H9 (cell line): ENCODE measurements around the gene CREB3L2. TPM values are rescaled to one million over a fixed set of nuclear protein-coding genes. Genes with fewer than 3 reads are reported as not detected.

Experiments
- DNase-seq: peaks from one replicate; pipeline ENCODE4 v3.0.0-alpha.2; 2017
- H2AFZ ChIP-seq: one replicate; pipeline ENCODE4 v1.6.1; 2013; ENCODE audit warnings: mild to moderate bottlenecking, low read length, control low read depth, moderate library complexity
- H2AK5ac ChIP-seq: 2 replicates; pipeline ENCODE4 v1.6.1; 2013; ENCODE audit warnings: low read length, control low read depth, mixed read lengths; ENCODE audit not compliant: insufficient read length
- H2BK120ac ChIP-seq: one replicate; pipeline ENCODE4 v1.6.1; 2013; ENCODE audit warnings: low read depth, mild to moderate bottlenecking, low read length, control low read depth, inconsistent platforms; ENCODE audit not compliant: poor library complexity, severe bottlenecking
- H2BK12ac ChIP-seq: 2 replicates; pipeline ENCODE4 v1.6.1; 2013; ENCODE audit warnings: low read length, control low read depth, mixed read lengths, low read depth; ENCODE audit not compliant: insufficient read length
- H2BK15ac ChIP-seq: 2 replicates; pipeline ENCODE4 v1.6.1; 2013; ENCODE audit warnings: low read depth, low read length, control low read depth
- H2BK20ac ChIP-seq: one replicate; pipeline ENCODE4 v1.6.1; 2013; ENCODE audit warnings: low read depth, mild to moderate bottlenecking, low read length, control low read depth, inconsistent platforms; ENCODE audit not compliant: poor library complexity, severe bottlenecking
- H2BK5ac ChIP-seq: 2 replicates; pipeline ENCODE4 v1.6.1; 2013; ENCODE audit warnings: low read length, control low read depth, mixed read lengths; ENCODE audit not compliant: insufficient read length
- H3K14ac ChIP-seq: 2 replicates; pipeline ENCODE4 v1.6.1; 2013; ENCODE audit warnings: low read length, control low read depth; ENCODE audit not compliant: insufficient read depth
- H3K18ac ChIP-seq: 2 replicates; pipeline ENCODE4 v1.6.1; 2013; ENCODE audit warnings: low read depth, mild to moderate bottlenecking, mixed read lengths, low read length, control low read depth; ENCODE audit not compliant: insufficient read length
- H3K23ac ChIP-seq: 2 replicates; pipeline ENCODE4 v1.6.1; 2013; ENCODE audit warnings: low read length, control low read depth, mixed read lengths, low read depth; ENCODE audit not compliant: insufficient read length
- H3K23me2 ChIP-seq: 2 replicates; pipeline ENCODE4 v1.6.1; 2013; ENCODE audit warnings: low read depth, mild to moderate bottlenecking, mixed read lengths, low read length, control low read depth; ENCODE audit not compliant: insufficient read length, poor library complexity, severe bottlenecking
- H3K27ac ChIP-seq: 2 replicates; pipeline ENCODE4 v1.5.1; 2013; ENCODE audit warnings: low read length, control low read depth, mixed read lengths, low read depth; ENCODE audit not compliant: insufficient read length
- H3K27me3 ChIP-seq: 2 replicates; pipeline ENCODE4 v1.6.1; 2013; ENCODE audit warnings: low read length, control low read depth, inconsistent platforms; ENCODE audit not compliant: insufficient read depth
- H3K4ac ChIP-seq: 2 replicates; pipeline ENCODE4 v1.6.1; 2013; ENCODE audit warnings: low read depth, mild to moderate bottlenecking, control low read depth, inconsistent platforms, low read length, moderate library complexity
- H3K4me1 ChIP-seq: 2 replicates; pipeline ENCODE4 v1.6.1; 2013; ENCODE audit warnings: low read length, control low read depth, inconsistent platforms; ENCODE audit not compliant: insufficient read depth
- H3K4me2 ChIP-seq: 2 replicates; pipeline ENCODE4 v1.6.1; 2013; ENCODE audit warnings: low read length, control low read depth, mixed read lengths; ENCODE audit not compliant: insufficient read length, insufficient read depth
- H3K56ac ChIP-seq: 2 replicates; pipeline ENCODE4 v1.6.1; 2013; ENCODE audit warnings: low read depth, mild to moderate bottlenecking, mixed read lengths, low read length, control low read depth; ENCODE audit not compliant: insufficient read length
- H3K79me1 ChIP-seq: 2 replicates; pipeline ENCODE4 v1.6.1; 2013; ENCODE audit warnings: low read depth, mild to moderate bottlenecking, moderate library complexity, low read length, control low read depth, inconsistent platforms; ENCODE audit not compliant: insufficient read depth, poor library complexity, severe bottlenecking
- H3K79me2 ChIP-seq: 2 replicates; pipeline ENCODE4 v1.6.1; 2013; ENCODE audit warnings: low read length, control low read depth, inconsistent platforms; ENCODE audit not compliant: insufficient read depth
- H3K9ac ChIP-seq: 2 replicates; pipeline ENCODE4 v1.6.1; 2013; ENCODE audit warnings: low read length, control low read depth, mixed read lengths; ENCODE audit not compliant: insufficient read length; ENCODE audit errors: extremely low read depth
- H3K9me3 ChIP-seq: one replicate; pipeline ENCODE4 v1.6.1; 2013; ENCODE audit warnings: low read depth, low read length, inconsistent platforms; ENCODE audit not compliant: control insufficient read depth
- H3T11ph ChIP-seq: one replicate; pipeline ENCODE4 v1.6.1; 2013; ENCODE audit warnings: mild to moderate bottlenecking, low read length, control low read depth, inconsistent platforms
- H4K20me1 ChIP-seq: one replicate; pipeline ENCODE4 v1.6.1; 2013; ENCODE audit not compliant: control insufficient read depth, insufficient read length, insufficient read depth
- H4K5ac ChIP-seq: 2 replicates; pipeline ENCODE4 v1.6.1; 2013; ENCODE audit warnings: low read depth, mild to moderate bottlenecking, mixed read lengths, low read length, control low read depth; ENCODE audit not compliant: insufficient read length
- H4K8ac ChIP-seq: replicated peaks from 2 replicates; pipeline ENCODE4 v1.6.1; 2013; ENCODE audit warnings: low read length, control low read depth, mixed read lengths, low read depth; ENCODE audit not compliant: insufficient read length
- H4K91ac ChIP-seq: 2 replicates; pipeline ENCODE4 v1.6.1; 2013; ENCODE audit warnings: low read depth, mild to moderate bottlenecking, moderate library complexity, mixed read lengths, low read length, control low read depth; ENCODE audit not compliant: insufficient read length
- H3K27ac Mint-ChIP-seq, 3 experiments: 2 replicates in 2 of 3; 3 replicates in 1 of 3; pipeline ENCODE4 v1.8.0; 2020 to 2021; ENCODE audit warnings: mixed read lengths in 3 of 3, mild to moderate bottlenecking in 1 of 3, moderate library complexity in 1 of 3
- H3K27me3 Mint-ChIP-seq: 2 replicates; pipeline ENCODE4 v1.8.0; 2021; ENCODE audit warnings: low read depth, mild to moderate bottlenecking, moderate library complexity, mixed read lengths
- H3K36me3 Mint-ChIP-seq, 3 experiments: 2 replicates in 2 of 3; 3 replicates in 1 of 3; pipeline ENCODE4 v1.8.0; 2020 to 2021; ENCODE audit warnings: low read depth in 3 of 3, mixed read lengths in 3 of 3; ENCODE audit not compliant: insufficient read depth in 1 of 3
- H3K4me1 Mint-ChIP-seq, 2 experiments: 2 replicates each; pipeline ENCODE4 v1.8.0; 2020; ENCODE audit warnings: mixed read lengths in 2 of 2
- H3K4me3 Mint-ChIP-seq, 2 experiments: 2 replicates in 1 of 2; 3 replicates in 1 of 2; pipeline ENCODE4 v1.8.0; 2020 to 2021; ENCODE audit warnings: mild to moderate bottlenecking in 2 of 2, mixed read lengths in 2 of 2, moderate library complexity in 1 of 2
- H3K9me3 Mint-ChIP-seq, 2 experiments: 2 replicates in 1 of 2; 3 replicates in 1 of 2; pipeline ENCODE4 v1.8.0; 2020; ENCODE audit warnings: mild to moderate bottlenecking in 2 of 2, mixed read lengths in 2 of 2, moderate library complexity in 1 of 2
- CTCF ChIP-seq: fragments of 200-600 bp; sonication (generic); conservative IDR thresholded peaks from 3 replicates; pipeline ENCODE4 v1.8.0; 2021; ENCODE audit warnings: antibody characterized with exemption, mild to moderate bottlenecking
- WGBS: extraction: QIAGEN DNeasy Blood & Tissue Kit; methylation state at CpG from one replicate; pipeline ENCODE4 v1.1.7; 2013; ENCODE audit warnings: missing lambda C conversion rate, low lambda C conversion rate, mixed read lengths; ENCODE audit not compliant: insufficient read length; ENCODE audit errors: extremely low coverage; 5-methylcytosine and 5-hydroxymethylcytosine counted together
- total RNA-seq: library from RNA; stranded (reverse); gene quantifications from 2 replicates; pipeline ENCODE4 v1.2.1, GENCODE V29; 2021

The CREB3L2 gene
- total RNA-seq, 1 experiment from 2014 or later, result 60.7 TPM

GRCh38 chr7:137873524-137873923 lies 128.4 kb downstream of the CREB3L2 start:
- Histone ChIP-seq H3K9ac (no peak overlapping the region), H3T11ph (no peak overlapping the region), H3K14ac (no peak overlapping the region), H3K27ac (no peak overlapping the region), H3K27me3 (no peaks in the 10 kb centered on the region), H2BK15ac (no peak overlapping the region), H3K23ac (no peak overlapping the region), H2AFZ (no peak overlapping the region), H3K4me2 (no peak overlapping the region), H2BK20ac (no peak overlapping the region), H2AK5ac (no peak overlapping the region), H4K20me1 (no peaks in the 10 kb centered on the region), H3K9me3 (no peaks in the 10 kb centered on the region), H2BK12ac (no peak overlapping the region), H4K5ac (no peak overlapping the region), H4K8ac (no peak overlapping the region), H4K91ac (no peak overlapping the region), H3K18ac (no peak overlapping the region), H2BK5ac (no peak overlapping the region), H3K23me2 (no peaks in the 10 kb centered on the region), H3K4ac (no peak overlapping the region), H2BK120ac (no peak overlapping the region), H3K79me2 (no peaks in the 10 kb centered on the region), H3K56ac (no peak overlapping the region), H3K4me1 (peaks cover 13% of the 10 kb centered on the region; the same call in 1 of the 2 replicates), H3K79me1 (no peaks in the 10 kb centered on the region)
- no peak for DNase-seq
- Mint-ChIP-seq H3K27ac (peak overlapping the region in 2 of 3 experiments; percentile 1 to 87; a peak in 3 of 7 replicates), H3K36me3 (peaks cover 17 to 69% (median 48%) of the 10 kb centered on the region in 3 experiments; a peak in 6 of 7 replicates), H3K4me1 (peaks cover 42 to 49% of the 10 kb centered on the region in 2 experiments), H3K4me3 (no peak overlapping the region), H3K9me3 (peaks cover 0 to 5% of the 10 kb centered on the region in 2 experiments; a peak in 1 of 5 replicates), H3K27me3 (no peaks in the 10 kb centered on the region)
- TF ChIP-seq CTCF, result no peak
- 100% methylated on average over 1 of the region's 3 CpGs for WGBS
